ENCODE results near the gene CACHD1.

CACHD1 gene

DNA sequence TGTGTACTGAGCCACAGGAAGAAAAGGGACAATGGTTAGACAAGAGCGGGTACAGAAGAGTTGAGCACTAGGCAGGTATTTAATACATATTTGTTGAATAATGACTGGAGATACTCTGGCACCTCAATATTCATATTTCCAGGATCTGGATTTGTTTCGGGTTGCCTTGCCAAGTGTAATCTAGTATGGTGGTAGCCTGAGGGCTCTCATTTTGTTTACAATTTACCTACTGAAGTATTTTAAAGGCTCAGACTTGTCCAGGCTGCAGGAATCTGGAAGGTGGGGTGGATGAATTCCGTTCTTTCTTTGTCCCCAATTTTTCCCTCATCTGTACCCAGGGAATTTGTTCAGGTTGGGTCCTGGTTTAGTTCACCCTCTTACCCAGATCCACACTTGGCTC, 95.0 kb downstream of the CACHD1 start:
- H3K27me3 ChIP-seq = no peaks in the 10 kb centered on the region
- TF ChIP-seq, protein P1, sequence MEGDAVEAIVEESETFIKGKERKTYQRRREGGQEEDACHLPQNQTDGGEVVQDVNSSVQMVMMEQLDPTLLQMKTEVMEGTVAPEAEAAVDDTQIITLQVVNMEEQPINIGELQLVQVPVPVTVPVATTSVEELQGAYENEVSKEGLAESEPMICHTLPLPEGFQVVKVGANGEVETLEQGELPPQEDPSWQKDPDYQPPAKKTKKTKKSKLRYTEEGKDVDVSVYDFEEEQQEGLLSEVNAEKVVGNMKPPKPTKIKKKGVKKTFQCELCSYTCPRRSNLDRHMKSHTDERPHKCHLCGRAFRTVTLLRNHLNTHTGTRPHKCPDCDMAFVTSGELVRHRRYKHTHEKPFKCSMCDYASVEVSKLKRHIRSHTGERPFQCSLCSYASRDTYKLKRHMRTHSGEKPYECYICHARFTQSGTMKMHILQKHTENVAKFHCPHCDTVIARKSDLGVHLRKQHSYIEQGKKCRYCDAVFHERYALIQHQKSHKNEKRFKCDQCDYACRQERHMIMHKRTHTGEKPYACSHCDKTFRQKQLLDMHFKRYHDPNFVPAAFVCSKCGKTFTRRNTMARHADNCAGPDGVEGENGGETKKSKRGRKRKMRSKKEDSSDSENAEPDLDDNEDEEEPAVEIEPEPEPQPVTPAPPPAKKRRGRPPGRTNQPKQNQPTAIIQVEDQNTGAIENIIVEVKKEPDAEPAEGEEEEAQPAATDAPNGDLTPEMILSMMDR (IDR thresholded peaks at IDR 0.05) = no peak
- peaks cover 0 to 6% (median 5%) of the 10 kb centered on the region in 3 donors for H3K36me3 ChIP-seq
- DNase-seq = no peak
- H3K4me1 ChIP-seq = peaks cover 0 to 4% (median 0%) of the 10 kb centered on the region in 4 donors
- intact Hi-C loops (cut with DNase I; ENCODE audit: low total_unique reads) = no loop called here
- H3K27ac ChIP-seq = no peak overlapping the region
- peaks cover 0 to 19% (median 4%) of the 10 kb centered on the region in 3 donors for H3K9me3 ChIP-seq
- H3K4me3 ChIP-seq = no peak overlapping the region

DNA sequence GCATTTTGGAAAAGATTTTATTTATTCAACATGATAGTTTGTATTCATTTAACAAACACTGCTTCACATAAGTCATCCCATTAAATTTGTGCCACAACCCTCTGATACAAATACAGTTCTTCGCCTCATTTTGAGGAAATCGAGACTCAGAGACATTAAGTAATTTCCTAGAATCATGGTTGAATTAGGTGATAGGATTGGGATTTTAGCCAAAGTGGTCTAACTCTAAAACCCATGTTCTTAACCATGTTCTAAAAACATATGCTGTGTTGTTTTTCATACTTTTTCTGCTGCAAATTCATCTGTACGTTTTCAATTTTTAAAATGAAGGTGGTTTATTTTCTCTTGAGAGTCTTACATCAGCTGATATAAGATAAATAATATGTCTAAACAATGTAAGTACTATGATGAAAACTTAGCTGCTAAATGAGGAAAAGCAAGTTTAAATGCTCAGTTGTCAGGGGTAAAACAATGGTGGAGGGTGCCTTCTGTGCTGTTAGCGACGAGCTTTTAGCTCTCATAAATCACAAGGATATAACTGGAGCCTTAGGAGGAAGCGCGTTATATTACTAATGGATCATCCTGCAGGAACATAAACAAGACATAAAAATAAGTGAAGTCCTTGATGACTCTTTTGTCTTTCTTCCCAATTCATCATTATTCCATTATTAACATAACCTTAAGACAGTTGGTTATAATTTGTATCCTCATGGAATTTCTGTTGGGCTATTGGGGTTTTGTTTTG, 97.7 kb downstream of the CACHD1 start:
- TF ChIP-seq, protein P1 (IDR thresholded peaks at IDR 0.05) = no peak
- DNase-seq = no peak
- intact Hi-C loops (cut with DNase I; ENCODE audit: low total_unique reads) = no loop called here

DNA sequence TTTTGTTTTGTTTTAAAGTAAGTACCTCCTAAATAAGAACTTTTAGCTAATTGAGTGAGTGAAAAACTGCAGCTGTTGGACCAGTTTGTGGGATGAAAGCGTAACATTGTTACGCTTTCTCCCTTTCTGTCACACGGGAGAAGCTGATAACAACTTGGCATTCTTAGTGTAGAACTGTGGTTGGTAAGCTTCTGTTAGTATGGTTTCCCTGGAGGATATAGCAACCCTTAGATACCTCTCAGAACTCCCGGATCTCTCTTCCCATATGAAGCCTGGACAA, 98.2 kb downstream of the CACHD1 start:
- intact Hi-C loops (cut with DNase I; ENCODE audit: low total_unique reads) = no loop called here
- Histone ChIP-seq H3K9me3 (peaks cover 0 to 6% (median 0%) of the 10 kb centered on the region in 3 donors), H3K27ac (no peak overlapping the region), H3K27me3 (no peaks in the 10 kb centered on the region), H3K36me3 (no peaks in the 10 kb centered on the region), H3K4me3 (no peak overlapping the region), H3K4me1 (peaks cover 0 to 4% (median 0%) of the 10 kb centered on the region in 4 donors)
- TF ChIP-seq, protein P1 (IDR thresholded peaks at IDR 0.05) = no peak
- no peak for DNase-seq

More for the DNA sequence above, 97.7 kb downstream of the CACHD1 start:
- no peaks in the 10 kb centered on the region for H3K27me3 ChIP-seq
- H3K4me1 ChIP-seq = peaks cover 0 to 4% (median 0%) of the 10 kb centered on the region in 4 donors
- no peak overlapping the region for H3K27ac ChIP-seq
- peaks cover 0 to 11% (median 3%) of the 10 kb centered on the region in 3 donors for H3K9me3 ChIP-seq
- no peak overlapping the region for H3K4me3 ChIP-seq
- peaks cover 0 to 4% (median 0%) of the 10 kb centered on the region in 3 donors for H3K36me3 ChIP-seq

DNA sequence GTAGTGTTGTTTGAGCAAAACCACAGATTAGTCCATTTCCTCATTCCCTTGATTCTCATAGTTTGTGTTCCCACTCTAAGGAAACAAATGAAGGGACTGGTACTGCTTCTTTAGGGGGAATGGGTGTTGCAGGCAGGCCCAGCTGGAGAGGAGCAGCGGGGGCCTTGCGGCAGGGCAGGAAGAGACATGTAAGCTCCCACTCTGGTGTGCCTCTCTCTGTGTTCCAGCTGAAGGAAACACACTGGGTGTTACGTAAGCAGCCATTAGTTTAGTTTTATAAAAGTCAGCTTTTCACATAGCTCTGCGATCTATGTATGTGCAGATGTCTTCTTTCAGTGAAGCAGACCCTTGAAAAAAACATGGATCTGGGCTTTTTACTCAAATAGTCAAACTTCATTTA, 99.5 kb downstream of the CACHD1 start:
- Histone ChIP-seq H3K4me1 (peaks cover 0 to 2% (median 0%) of the 10 kb centered on the region in 4 donors), H3K27me3 (no peaks in the 10 kb centered on the region), H3K36me3 (no peaks in the 10 kb centered on the region), H3K27ac (no peak overlapping the region), H3K4me3 (no peak overlapping the region), H3K9me3 (no peaks in the 10 kb centered on the region)
- TF ChIP-seq, protein P1 (IDR thresholded peaks at IDR 0.05) = no peak
- no peak for DNase-seq
- intact Hi-C loops (cut with DNase I; ENCODE audit: low total_unique reads) = no loop called here

DNA sequence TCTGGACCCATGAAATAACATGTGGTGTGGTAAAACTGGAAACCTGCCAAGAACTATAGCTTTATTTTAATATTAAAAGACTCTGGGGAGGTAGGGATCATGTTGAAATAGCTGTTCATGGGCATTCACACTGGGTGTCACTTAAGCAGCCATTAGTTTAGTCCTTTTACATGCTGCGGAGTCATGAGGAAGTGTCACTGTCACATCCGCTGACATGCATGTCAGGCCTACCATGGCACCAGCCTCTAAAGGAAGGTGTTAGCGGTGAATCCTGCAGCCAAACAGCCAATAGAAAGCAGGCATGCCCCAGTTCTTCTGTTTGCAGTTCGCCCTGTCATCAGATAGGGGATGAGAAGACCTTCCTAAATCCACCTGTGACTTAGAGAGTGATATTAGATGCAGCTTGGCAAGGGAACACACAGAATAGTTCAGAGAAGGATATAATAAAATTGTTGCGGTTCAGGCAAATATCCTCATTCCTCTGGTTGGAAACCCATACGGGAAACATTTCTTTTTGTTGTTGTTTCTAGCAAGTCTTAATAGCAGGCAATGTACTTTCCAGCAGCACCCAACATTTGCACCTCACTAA, 100.4 kb downstream of the CACHD1 start:
- H3K27me3 ChIP-seq = no peaks in the 10 kb centered on the region
- no peak for DNase-seq
- no peaks in the 10 kb centered on the region for H3K36me3 ChIP-seq
- H3K9me3 ChIP-seq = no peaks in the 10 kb centered on the region
- TF ChIP-seq, protein P1 (IDR thresholded peaks at IDR 0.05) = no peak
- H3K4me1 ChIP-seq = no peaks in the 10 kb centered on the region
- no peak overlapping the region for H3K27ac ChIP-seq
- intact Hi-C loops (cut with DNase I; ENCODE audit: low total_unique reads) = no loop called here
- H3K4me3 ChIP-seq = no peak overlapping the region
